Measurements from ENCODE around the gene WDR26.
"Not testable (repeated sequence)": the region's sequence is repeated elsewhere in the genome, so short reads cannot be mapped to it uniquely, and the experiment has no call there.

WDR26 gene

GRCh38 chr1:224433701-224434672 lies 610 bp downstream of the WDR26 start:
- DNase-seq (ENCODE audit: low spot score): peak; percentile 67

GRCh38 chr1:224433041-224433691 lies 1.4 kb downstream of the WDR26 start:
- peak; percentile 52 for DNase-seq (ENCODE audit: low spot score)

GRCh38 chr1:224432672-224433040 lies 1.9 kb downstream of the WDR26 start:
- peak; percentile 38 for DNase-seq (ENCODE audit: low spot score)

GRCh38 chr1:224432146-224432545 lies 2.5 kb downstream of the WDR26 start:
- DNase-seq (ENCODE audit: low spot score): peak; percentile 41

- no peak for DNase-seq (ENCODE audit: low spot score)
Measured at GRCh38 chr1:224431726-224432125, 2.9 kb downstream of the WDR26 start.

GRCh38 chr1:224430511-224431113 lies 4.0 kb downstream of the WDR26 start:
- peak; percentile 26 for DNase-seq (ENCODE audit: low spot score)

- DNase-seq (ENCODE audit: low spot score): no peak
Measured at GRCh38 chr1:224429616-224430326, 4.8 kb downstream of the WDR26 start.

GRCh38 chr1:224428713-224429112 lies 5.9 kb downstream of the WDR26 start:
- not testable (repeated sequence) for DNase-seq (ENCODE audit: low spot score)

- no peak for DNase-seq (ENCODE audit: low spot score)
Measured at GRCh38 chr1:224427346-224427745, 7.3 kb downstream of the WDR26 start.

- DNase-seq (ENCODE audit: low spot score): not testable (repeated sequence)
Measured at GRCh38 chr1:224426869-224427268, 7.7 kb downstream of the WDR26 start.

GRCh38 chr1:224425279-224425884 lies 9.2 kb downstream of the WDR26 start:
- no peak for DNase-seq (ENCODE audit: low spot score)

- no peak for DNase-seq (ENCODE audit: low spot score)
Measured at GRCh38 chr1:224420106-224420505, 14.5 kb downstream of the WDR26 start.

- no peak for DNase-seq (ENCODE audit: low spot score)
Measured at GRCh38 chr1:224411766-224412165, 22.8 kb downstream of the WDR26 start.

GRCh38 chr1:224408294-224408590 lies 26.4 kb downstream of the WDR26 start:
- no peak for DNase-seq (ENCODE audit: low spot score)

GRCh38 chr1:224407571-224408293 lies 26.9 kb downstream of the WDR26 start:
- DNase-seq (ENCODE audit: low spot score): no peak

GRCh38 chr1:224406216-224406615 lies 28.4 kb downstream of the WDR26 start:
- DNase-seq (ENCODE audit: low spot score): no peak

GRCh38 chr1:224405604-224405970 lies 29.0 kb downstream of the WDR26 start:
- DNase-seq (ENCODE audit: low spot score): no peak

GRCh38 chr1:224404916-224405603 lies 29.5 kb downstream of the WDR26 start:
- no peak for DNase-seq (ENCODE audit: low spot score)

- DNase-seq (ENCODE audit: low spot score): no peak
Measured at GRCh38 chr1:224402472-224403036, 32.0 kb downstream of the WDR26 start.

GRCh38 chr1:224399887-224400286 lies 34.7 kb downstream of the WDR26 start:
- no peak for DNase-seq (ENCODE audit: low spot score)
